GM04504 (cell line): ENCODE measurements around the gene NSUN2.

Experiments used
- DNase-seq: peaks from one replicate; pipeline ENCODE4 v3.0.0-alpha.2; 2012; ENCODE audit warnings: low read depth

Gene NSUN2

GRCh38 chr5:6644794-6645241 lies 12.0 kb upstream of the NSUN2 start:
- DNase-seq = no peak

DNA sequence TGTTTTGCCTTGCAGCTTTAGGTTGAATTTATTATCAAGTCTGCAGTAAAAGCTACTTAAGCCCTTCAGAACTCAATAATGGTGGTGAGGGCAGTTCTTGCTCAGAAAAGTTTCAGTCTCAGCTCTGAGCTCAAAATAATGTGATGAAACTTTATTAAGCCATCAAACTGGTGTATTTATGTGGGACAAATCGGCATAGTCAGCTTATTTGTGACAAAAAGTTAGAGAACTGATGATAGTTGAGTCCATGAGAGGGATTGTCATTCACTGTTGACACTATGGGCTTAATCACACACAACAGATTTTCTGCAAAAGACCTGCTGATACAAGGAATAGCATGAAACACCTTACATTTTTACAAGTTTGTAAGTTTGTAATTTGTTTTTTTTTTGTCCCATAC lies 9.8 kb upstream of the NSUN2 start:
- DNase-seq = no peak

GRCh38 chr5:6638236-6638635 lies 5.4 kb upstream of the NSUN2 start:
- DNase-seq = no peak

GRCh38 chr5:6637590-6637989 lies 4.7 kb upstream of the NSUN2 start:
- no peak for DNase-seq

GRCh38 chr5:6637022-6637421 lies 4.2 kb upstream of the NSUN2 start:
- no peak for DNase-seq

- DNase-seq = no peak
These were observed 3.4 kb upstream of the NSUN2 start for GRCh38 chr5:6636293-6636692.

- no peak for DNase-seq
These were observed 2.1 kb upstream of the NSUN2 start for GRCh38 chr5:6634788-6635430.

- no peak for DNase-seq
These were observed 1.5 kb upstream of the NSUN2 start for GRCh38 chr5:6634306-6634705.

- no peak for DNase-seq
These were observed 813 bp upstream of the NSUN2 start for GRCh38 chr5:6633469-6634245.

DNA sequence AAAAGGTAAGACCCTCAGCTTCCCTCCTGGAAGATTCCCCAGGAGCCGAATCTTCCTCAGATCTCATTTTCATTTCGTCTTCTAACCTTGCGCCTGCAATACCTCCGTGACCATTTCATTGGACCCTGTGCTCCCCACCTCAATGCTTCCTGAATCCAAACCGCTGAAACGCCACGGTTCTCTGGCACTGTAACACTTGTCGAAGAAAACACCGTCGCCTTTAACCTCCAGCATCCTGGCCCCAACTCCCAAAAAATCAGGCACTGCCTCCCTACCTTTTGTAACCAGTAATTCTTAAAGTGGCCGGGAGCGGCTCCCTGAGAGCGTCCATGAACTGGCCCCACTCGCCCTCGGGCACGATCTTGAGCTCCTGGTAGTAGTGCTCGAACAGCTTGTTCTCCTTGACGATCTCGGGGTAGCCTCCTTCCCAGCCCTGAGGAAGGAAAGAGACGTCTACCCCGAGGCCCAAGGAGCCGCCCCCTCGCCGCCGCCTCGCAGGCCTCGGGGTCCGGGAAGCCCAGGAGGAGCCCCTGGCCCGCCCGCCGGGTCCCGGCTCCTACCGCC lies 438 bp downstream of the NSUN2 start:
- DNase-seq = no peak

GRCh38 chr5:6631441-6631840 lies 1.4 kb downstream of the NSUN2 start:
- DNase-seq = no peak

DNA sequence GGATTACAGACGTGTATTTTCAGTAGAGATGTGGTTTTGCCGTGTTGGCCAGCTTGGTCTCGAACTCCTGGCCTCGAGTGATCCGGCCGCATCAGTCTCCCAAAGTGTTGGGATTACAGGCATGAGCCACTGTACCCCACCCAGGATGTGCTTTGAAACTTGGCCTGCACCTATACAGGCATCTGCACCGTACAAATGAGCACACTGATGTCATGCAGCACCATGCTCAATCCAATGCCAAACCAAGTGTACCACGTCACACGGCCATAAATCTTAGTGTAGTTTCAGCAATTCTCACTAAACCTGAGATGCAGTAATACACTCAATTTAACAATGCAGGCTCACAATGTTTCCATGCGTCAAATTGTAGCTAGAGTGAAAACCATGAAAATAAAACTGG lies 6.3 kb downstream of the NSUN2 start:
- no peak for DNase-seq

DNA sequence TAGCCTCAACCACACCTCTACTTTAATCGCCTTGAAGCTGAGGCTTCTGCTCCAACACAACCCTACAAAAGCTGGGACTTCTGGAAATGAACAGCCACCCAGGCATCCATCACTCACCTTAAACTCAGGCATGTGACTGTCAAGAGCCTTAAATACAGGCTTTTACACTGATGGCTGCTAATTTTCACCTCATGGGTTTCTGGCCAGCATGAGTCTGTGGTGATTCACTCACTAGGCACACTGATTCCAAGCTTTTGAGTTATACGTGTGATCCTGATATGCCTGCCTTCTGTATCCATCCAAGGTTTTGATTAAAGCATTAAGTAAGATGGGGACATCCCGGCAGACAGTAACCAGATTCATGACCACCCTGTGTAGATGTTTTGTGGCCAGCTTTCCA lies 8.9 kb downstream of the NSUN2 start:
- DNase-seq = no peak

GRCh38 chr5:6623228-6623627 lies 9.6 kb downstream of the NSUN2 start:
- DNase-seq = no peak

- no peak for DNase-seq
These were observed 16.2 kb downstream of the NSUN2 start for GRCh38 chr5:6616632-6617031.

GRCh38 chr5:6615034-6615815 lies 17.6 kb downstream of the NSUN2 start:
- DNase-seq = no peak

- DNase-seq = no peak
These were observed 21.2 kb downstream of the NSUN2 start for GRCh38 chr5:6611334-6612256.

- DNase-seq = no peak
These were observed 24.8 kb downstream of the NSUN2 start for GRCh38 chr5:6608016-6608415.

DNA sequence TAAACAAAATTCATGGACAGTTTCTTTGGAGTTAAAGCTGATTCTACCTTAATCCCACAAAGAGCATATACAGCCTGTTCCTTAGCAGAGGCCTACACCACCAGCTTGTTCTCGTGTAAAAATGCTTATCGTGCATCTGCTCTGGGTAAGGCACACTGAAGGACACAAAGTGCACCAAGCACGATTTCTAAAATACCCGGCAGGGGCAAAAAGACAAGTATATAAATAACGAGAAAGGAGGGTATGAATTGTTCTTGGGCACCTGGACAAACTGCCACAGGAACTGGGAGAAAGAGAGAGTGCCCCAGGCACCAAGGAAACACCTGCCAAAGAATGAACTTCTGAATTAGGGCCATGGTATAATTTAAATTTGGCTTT lies 25.3 kb downstream of the NSUN2 start:
- DNase-seq = no peak

DNA sequence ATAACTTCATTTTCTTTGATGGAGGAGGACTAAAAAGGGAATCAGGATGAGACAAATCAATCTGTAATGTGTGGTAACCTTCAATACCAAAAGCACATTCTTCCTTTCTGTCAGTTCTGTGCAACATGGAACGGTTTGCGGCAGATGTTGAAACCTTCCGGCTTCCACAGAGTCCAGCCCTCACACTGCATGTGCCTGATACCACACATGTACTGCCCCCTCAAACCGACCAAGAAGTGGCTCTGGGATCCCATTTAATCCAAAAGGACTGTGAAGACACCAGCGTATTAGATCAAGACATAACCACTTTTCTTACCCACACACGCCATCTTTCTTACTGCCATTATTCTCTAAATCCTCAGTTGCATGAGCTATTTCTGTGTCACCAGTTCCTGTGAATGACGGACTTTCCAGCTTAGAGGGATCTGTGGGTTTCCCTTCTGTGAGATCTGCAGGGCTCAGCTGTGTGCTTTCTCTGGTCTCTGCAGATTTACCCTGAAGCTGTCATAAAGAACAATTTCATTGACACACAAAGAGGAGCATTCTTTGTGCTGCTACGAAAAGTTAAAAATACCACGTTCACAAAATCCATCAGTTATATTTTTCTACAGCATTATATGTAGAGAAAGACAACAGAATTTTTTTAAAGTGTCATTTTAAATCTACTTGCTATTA lies 25.8 kb downstream of the NSUN2 start:
- no peak for DNase-seq

GRCh38 chr5:6604946-6605345 lies 27.9 kb downstream of the NSUN2 start:
- no peak for DNase-seq
